VCaP (cell line): ENCODE data around the gene EDEM1.

Experiments used
- H3K27ac ChIP-seq: fragments of 450-650 bp; 2 replicates; pipeline ENCODE4 v1.5.1; 2017
- CTCF ChIP-seq: fragments of 450-650 bp; conservative IDR thresholded peaks from 2 replicates; pipeline ENCODE4 v1.5.1; 2017; ENCODE audit warnings: mild to moderate bottlenecking, moderate library complexity

Gene EDEM1

GRCh38 chr3:5188419-5189221 lies 1.1 kb downstream of the EDEM1 start:
- no peak for TF ChIP-seq CTCF
- H3K27ac ChIP-seq = peak overlapping the region; percentile 94

GRCh38 chr3:5190147-5190791 lies 2.8 kb downstream of the EDEM1 start:
- H3K27ac ChIP-seq = no peak overlapping the region

GRCh38 chr3:5191555-5192304 lies 4.2 kb downstream of the EDEM1 start:
- TF ChIP-seq CTCF = no peak

More at GRCh38 chr3:5190147-5190791, 2.8 kb downstream of the EDEM1 start:
- TF ChIP-seq CTCF = no peak

GRCh38 chr3:5192571-5193365 lies 5.3 kb downstream of the EDEM1 start:
- no peak for TF ChIP-seq CTCF
- H3K27ac ChIP-seq = no peak overlapping the region

More at GRCh38 chr3:5191555-5192304, 4.2 kb downstream of the EDEM1 start:
- H3K27ac ChIP-seq = no peak overlapping the region

GRCh38 chr3:5194341-5194740 lies 6.8 kb downstream of the EDEM1 start:
- H3K27ac ChIP-seq = no peak overlapping the region
- TF ChIP-seq CTCF = no peak

- TF ChIP-seq CTCF = no peak
- no peak overlapping the region for H3K27ac ChIP-seq
These were observed 7.4 kb downstream of the EDEM1 start for GRCh38 chr3:5194801-5195509.
